PC-9 (cell line): Measurements from ENCODE around the gene TMEM255A.

Experiments used
- EZH2 ChIP-seq: fragments of 200-600 bp; sonication (generic); IDR thresholded peaks from 2 replicates; pipeline ENCODE4 v1.8.0; 2017; ENCODE audit warnings: antibody characterized with exemption, low read depth
- TF ChIP-seq, protein P1 (sequence below): fragments of 200-600 bp; sonication (generic); conservative IDR thresholded peaks from 2 replicates; pipeline ENCODE4 v1.6.1; 2017; ENCODE audit warnings: mixed run types, antibody characterized with exemption, mild to moderate bottlenecking, moderate library complexity

- TF ChIP-seq, protein P1, sequence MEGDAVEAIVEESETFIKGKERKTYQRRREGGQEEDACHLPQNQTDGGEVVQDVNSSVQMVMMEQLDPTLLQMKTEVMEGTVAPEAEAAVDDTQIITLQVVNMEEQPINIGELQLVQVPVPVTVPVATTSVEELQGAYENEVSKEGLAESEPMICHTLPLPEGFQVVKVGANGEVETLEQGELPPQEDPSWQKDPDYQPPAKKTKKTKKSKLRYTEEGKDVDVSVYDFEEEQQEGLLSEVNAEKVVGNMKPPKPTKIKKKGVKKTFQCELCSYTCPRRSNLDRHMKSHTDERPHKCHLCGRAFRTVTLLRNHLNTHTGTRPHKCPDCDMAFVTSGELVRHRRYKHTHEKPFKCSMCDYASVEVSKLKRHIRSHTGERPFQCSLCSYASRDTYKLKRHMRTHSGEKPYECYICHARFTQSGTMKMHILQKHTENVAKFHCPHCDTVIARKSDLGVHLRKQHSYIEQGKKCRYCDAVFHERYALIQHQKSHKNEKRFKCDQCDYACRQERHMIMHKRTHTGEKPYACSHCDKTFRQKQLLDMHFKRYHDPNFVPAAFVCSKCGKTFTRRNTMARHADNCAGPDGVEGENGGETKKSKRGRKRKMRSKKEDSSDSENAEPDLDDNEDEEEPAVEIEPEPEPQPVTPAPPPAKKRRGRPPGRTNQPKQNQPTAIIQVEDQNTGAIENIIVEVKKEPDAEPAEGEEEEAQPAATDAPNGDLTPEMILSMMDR: peak; percentile 82
- no peak for TF ChIP-seq EZH2
Measured at GRCh38 chrX:120250522-120251271, 60.6 kb downstream of the TMEM255A start, which contains the start of gene ZBTB33.
